Transverse colon (tissue), 4 donors: ENCODE measurements around the gene CLEC3B.

ENCODE experiments used
- CTCF ChIP-seq, 5 experiments: fragments of 200-600 bp in 3 of 5; fragments of 450-650 bp in 2 of 5; sonication (generic) in 3 of 5; IDR thresholded peaks; 1 replicate in 2 of 5; 2 replicates in 3 of 5; pipeline ENCODE4 v1.5.1; 2016 to 2017; ENCODE audit warnings: antibody characterized with exemption in 5 of 5, inconsistent platforms in 3 of 5, mild to moderate bottlenecking in 2 of 5, moderate library complexity in 1 of 5
- POLR2A ChIP-seq: fragments of 450-650 bp; IDR thresholded peaks from one replicate; pipeline ENCODE4 v1.6.1; 2016; ENCODE audit warnings: antibody characterized with exemption, mild to moderate bottlenecking, moderate library complexity
- POLR2AphosphoS5 ChIP-seq, 3 donors: sonication (generic); formaldehyde crosslinking; IDR thresholded peaks; one replicate each; pipeline ENCODE4 v1.6.1; 2016; ENCODE audit warnings: antibody characterized with exemption in 3 of 3

GRCh38 chr3:44988073-44988472 lies 38.0 kb upstream of the CLEC3B start:
- TF ChIP-seq POLR2A: no peak
- TF ChIP-seq CTCF (IDR thresholded peaks at IDR 0.05): peak; percentile 11 to 36 (median 18)
- no peak for TF ChIP-seq POLR2AphosphoS5 (IDR thresholded peaks at IDR 0.05)
